Karpas-422 (cell line): ENCODE results near the gene TMED10. TPM values are rescaled to one million over a fixed set of nuclear protein-coding genes. Genes with fewer than 3 reads are reported as not detected.

Source experiments
- DNase-seq: peaks from one replicate; pipeline ENCODE4 v3.0.0-alpha.2; 2015
- H2AFZ ChIP-seq: fragments of 200-600 bp; sonication (generic); 2 replicates; pipeline ENCODE4 v1.6.1; 2014; ENCODE audit warnings: antibody characterized with exemption, low read length, mixed read lengths
- H3K27ac ChIP-seq: fragments of 200-600 bp; sonication (generic); 2 replicates; pipeline ENCODE4 v1.5.1; 2014; ENCODE audit warnings: mild to moderate bottlenecking, low read length, moderate library complexity
- H3K27me3 ChIP-seq: fragments of 200-600 bp; sonication (generic); 2 replicates; pipeline ENCODE4 v1.6.1; 2014; ENCODE audit warnings: low read length, mixed read lengths
- H3K36me3 ChIP-seq: fragments of 200-600 bp; sonication (generic); 2 replicates; pipeline ENCODE4 v1.6.1; 2014; ENCODE audit warnings: low read length, mixed read lengths; ENCODE audit not compliant: insufficient read depth
- H3K4me1 ChIP-seq: fragments of 200-600 bp; sonication (generic); 2 replicates; pipeline ENCODE4 v1.6.1; 2014; ENCODE audit warnings: mild to moderate bottlenecking, low read length, mixed read lengths
- H3K4me2 ChIP-seq: fragments of 200-600 bp; sonication (generic); 2 replicates; pipeline ENCODE4 v1.6.1; 2014; ENCODE audit warnings: low read length, low read depth, mild to moderate bottlenecking; ENCODE audit not compliant: poor library complexity, severe bottlenecking
- H3K4me3 ChIP-seq: fragments of 200-600 bp; sonication (generic); 2 replicates; pipeline ENCODE4 v1.5.1; 2014; ENCODE audit warnings: mild to moderate bottlenecking, antibody characterized with exemption, low read length, mixed read lengths
- H3K79me2 ChIP-seq: fragments of 200-600 bp; sonication (generic); 2 replicates; pipeline ENCODE4 v1.6.1; 2014; ENCODE audit warnings: mild to moderate bottlenecking, low read length, mixed read lengths
- H3K9ac ChIP-seq: fragments of 200-600 bp; sonication (generic); 2 replicates; pipeline ENCODE4 v1.6.0; 2014; ENCODE audit warnings: low read length
- H3K9me2 ChIP-seq: fragments of 200-600 bp; sonication (generic), shearing (Covaris generic); replicated peaks from 2 replicates; pipeline ENCODE4 v1.6.0; 2014; ENCODE audit warnings: mild to moderate bottlenecking, low read length, moderate library complexity; ENCODE audit not compliant: insufficient read depth
- H3K9me3 ChIP-seq: fragments of 300-700, 200-600 bp; sonication (generic); 2 replicates; pipeline ENCODE4 v1.6.1; 2014; ENCODE audit warnings: low read length, mixed read lengths
- H4K20me1 ChIP-seq: fragments of 200-600 bp; sonication (generic); 2 replicates; pipeline ENCODE4 v1.6.1; 2014; ENCODE audit warnings: mild to moderate bottlenecking, antibody characterized with exemption, low read length, low read depth; ENCODE audit not compliant: insufficient read depth
- total RNA-seq: library from RNA; depleted of rRNA; stranded (reverse); fragments of >200 nt; shearing (Covaris generic); gene quantifications from 2 replicates; pipeline ENCODE4 v1.2.3, GENCODE V29; 2014; ENCODE audit warnings: low replicate concordance

The TMED10 gene
- total RNA-seq, 1 experiment from 2014 or later: 349 TPM

- no peak overlapping the region for H3K27ac ChIP-seq
- H3K4me1 ChIP-seq: no peaks in the 10 kb centered on the region
- H3K27me3 ChIP-seq: no peaks in the 10 kb centered on the region
- no peak overlapping the region for H2AFZ ChIP-seq
- no peaks in the 10 kb centered on the region for H3K9me2 ChIP-seq
- peaks cover 5% of the 10 kb centered on the region; the same call in 1 of the 2 replicates for H3K79me2 ChIP-seq
- H4K20me1 ChIP-seq: no peaks in the 10 kb centered on the region
- peaks cover 66% of the 10 kb centered on the region for H3K36me3 ChIP-seq
- no peak overlapping the region for H3K4me3 ChIP-seq
- H3K9ac ChIP-seq: no peak overlapping the region
- no peaks in the 10 kb centered on the region for H3K9me3 ChIP-seq
- DNase-seq: no peak
- H3K4me2 ChIP-seq: no peak overlapping the region
Observed at GRCh38 chr14:75094896-75095295, 81.5 kb downstream of the TMED10 start.

GRCh38 chr14:75092698-75093097, 83.7 kb downstream of the TMED10 start:
- no peak overlapping the region for H3K4me3 ChIP-seq
- peaks cover 1% of the 10 kb centered on the region; the same call in 1 of the 2 replicates for H3K79me2 ChIP-seq
- no peak overlapping the region for H3K9ac ChIP-seq

GRCh38 chr14:75091251-75091650, 85.2 kb downstream of the TMED10 start:
- Histone ChIP-seq H4K20me1 (no peaks in the 10 kb centered on the region), H2AFZ (no peak overlapping the region), H3K79me2 (no peaks in the 10 kb centered on the region), H3K9me2 (no peaks in the 10 kb centered on the region), H3K36me3 (peaks cover 61% of the 10 kb centered on the region; the same call in 1 of the 2 replicates), H3K27me3 (no peaks in the 10 kb centered on the region), H3K9me3 (no peaks in the 10 kb centered on the region), H3K9ac (no peak overlapping the region), H3K4me2 (no peak overlapping the region), H3K4me1 (no peaks in the 10 kb centered on the region), H3K27ac (no peak overlapping the region), H3K4me3 (no peak overlapping the region)
- DNase-seq: no peak

More at GRCh38 chr14:75092698-75093097, 83.7 kb downstream of the TMED10 start:
- Histone ChIP-seq H2AFZ (no peak overlapping the region), H3K9me3 (no peaks in the 10 kb centered on the region), H4K20me1 (no peaks in the 10 kb centered on the region), H3K27ac (no peak overlapping the region), H3K36me3 (peaks cover 60% of the 10 kb centered on the region), H3K4me2 (no peak overlapping the region), H3K4me1 (no peaks in the 10 kb centered on the region), H3K27me3 (no peaks in the 10 kb centered on the region), H3K9me2 (no peaks in the 10 kb centered on the region)
- DNase-seq: no peak

- H3K4me2 ChIP-seq: no peak overlapping the region
- peaks cover 60% of the 10 kb centered on the region for H3K36me3 ChIP-seq
Observed at GRCh38 chr14:75090353-75090752, 86.1 kb downstream of the TMED10 start.

GRCh38 chr14:75088566-75089373, 87.6 kb downstream of the TMED10 start:
- H2AFZ ChIP-seq: no peak overlapping the region
- H3K27me3 ChIP-seq: no peaks in the 10 kb centered on the region
- no peaks in the 10 kb centered on the region for H3K9me3 ChIP-seq
- H3K4me2 ChIP-seq: no peak overlapping the region
- no peaks in the 10 kb centered on the region for H3K9me2 ChIP-seq
- no peak overlapping the region for H3K27ac ChIP-seq
- no peak overlapping the region for H3K9ac ChIP-seq
- peaks cover 59% of the 10 kb centered on the region for H3K36me3 ChIP-seq
- peak; percentile 88 for DNase-seq
- no peaks in the 10 kb centered on the region for H3K4me1 ChIP-seq
- no peaks in the 10 kb centered on the region for H3K79me2 ChIP-seq
- H4K20me1 ChIP-seq: no peaks in the 10 kb centered on the region
- H3K4me3 ChIP-seq: no peak overlapping the region

More at GRCh38 chr14:75090353-75090752, 86.1 kb downstream of the TMED10 start:
- DNase-seq: no peak
- no peaks in the 10 kb centered on the region for H3K4me1 ChIP-seq
- no peaks in the 10 kb centered on the region for H3K79me2 ChIP-seq
- no peak overlapping the region for H3K4me3 ChIP-seq
- H4K20me1 ChIP-seq: no peaks in the 10 kb centered on the region
- no peaks in the 10 kb centered on the region for H3K9me2 ChIP-seq
- no peak overlapping the region for H3K27ac ChIP-seq
- no peaks in the 10 kb centered on the region for H3K9me3 ChIP-seq
- H3K27me3 ChIP-seq: no peaks in the 10 kb centered on the region
- H3K9ac ChIP-seq: no peak overlapping the region
- no peak overlapping the region for H2AFZ ChIP-seq

- Histone ChIP-seq H3K9me3 (no peaks in the 10 kb centered on the region), H3K27ac (no peak overlapping the region), H3K9me2 (no peaks in the 10 kb centered on the region), H3K27me3 (no peaks in the 10 kb centered on the region), H2AFZ (no peak overlapping the region), H4K20me1 (no peaks in the 10 kb centered on the region), H3K4me1 (no peaks in the 10 kb centered on the region), H3K9ac (no peak overlapping the region), H3K4me3 (no peak overlapping the region), H3K36me3 (peaks cover 61% of the 10 kb centered on the region), H3K79me2 (no peaks in the 10 kb centered on the region), H3K4me2 (no peak overlapping the region)
- no peak for DNase-seq
Observed at GRCh38 chr14:75088153-75088552, 88.3 kb downstream of the TMED10 start.

- no peak for DNase-seq
- Histone ChIP-seq H3K4me1 (no peaks in the 10 kb centered on the region), H3K4me2 (no peak overlapping the region), H2AFZ (no peak overlapping the region), H3K27me3 (no peaks in the 10 kb centered on the region), H3K9me2 (no peaks in the 10 kb centered on the region), H3K9ac (no peak overlapping the region), H3K36me3 (peaks cover 69% of the 10 kb centered on the region), H3K9me3 (no peaks in the 10 kb centered on the region), H3K4me3 (no peak overlapping the region), H3K27ac (no peak overlapping the region), H4K20me1 (no peaks in the 10 kb centered on the region), H3K79me2 (no peaks in the 10 kb centered on the region)
Observed at GRCh38 chr14:75084513-75084912, 91.9 kb downstream of the TMED10 start.

- Histone ChIP-seq H4K20me1 (no peaks in the 10 kb centered on the region), H3K27me3 (no peaks in the 10 kb centered on the region), H3K9ac (no peak overlapping the region), H3K36me3 (peaks cover 68% of the 10 kb centered on the region), H3K4me3 (no peak overlapping the region), H3K79me2 (no peaks in the 10 kb centered on the region), H3K4me2 (no peak overlapping the region), H3K4me1 (peaks cover under 1% of the 10 kb centered on the region), H3K9me3 (no peaks in the 10 kb centered on the region), H2AFZ (no peak overlapping the region), H3K9me2 (no peaks in the 10 kb centered on the region), H3K27ac (no peak overlapping the region)
- DNase-seq: no peak
Observed at GRCh38 chr14:75083271-75083670, 93.1 kb downstream of the TMED10 start.
